NCI-H128 (cell line): ENCODE results near the gene PSMD4.
"Not testable (repeated sequence)": the region's sequence is repeated elsewhere in the genome, so short reads cannot be mapped to it uniquely, and the experiment has no call there.

Experiments used
- DNase-seq: peaks from one replicate; lab custom pipeline; 2025; ENCODE audit not compliant: unreplicated experiment; lab: John Stamatoyannopoulos, UW

PSMD4 gene

DNA sequence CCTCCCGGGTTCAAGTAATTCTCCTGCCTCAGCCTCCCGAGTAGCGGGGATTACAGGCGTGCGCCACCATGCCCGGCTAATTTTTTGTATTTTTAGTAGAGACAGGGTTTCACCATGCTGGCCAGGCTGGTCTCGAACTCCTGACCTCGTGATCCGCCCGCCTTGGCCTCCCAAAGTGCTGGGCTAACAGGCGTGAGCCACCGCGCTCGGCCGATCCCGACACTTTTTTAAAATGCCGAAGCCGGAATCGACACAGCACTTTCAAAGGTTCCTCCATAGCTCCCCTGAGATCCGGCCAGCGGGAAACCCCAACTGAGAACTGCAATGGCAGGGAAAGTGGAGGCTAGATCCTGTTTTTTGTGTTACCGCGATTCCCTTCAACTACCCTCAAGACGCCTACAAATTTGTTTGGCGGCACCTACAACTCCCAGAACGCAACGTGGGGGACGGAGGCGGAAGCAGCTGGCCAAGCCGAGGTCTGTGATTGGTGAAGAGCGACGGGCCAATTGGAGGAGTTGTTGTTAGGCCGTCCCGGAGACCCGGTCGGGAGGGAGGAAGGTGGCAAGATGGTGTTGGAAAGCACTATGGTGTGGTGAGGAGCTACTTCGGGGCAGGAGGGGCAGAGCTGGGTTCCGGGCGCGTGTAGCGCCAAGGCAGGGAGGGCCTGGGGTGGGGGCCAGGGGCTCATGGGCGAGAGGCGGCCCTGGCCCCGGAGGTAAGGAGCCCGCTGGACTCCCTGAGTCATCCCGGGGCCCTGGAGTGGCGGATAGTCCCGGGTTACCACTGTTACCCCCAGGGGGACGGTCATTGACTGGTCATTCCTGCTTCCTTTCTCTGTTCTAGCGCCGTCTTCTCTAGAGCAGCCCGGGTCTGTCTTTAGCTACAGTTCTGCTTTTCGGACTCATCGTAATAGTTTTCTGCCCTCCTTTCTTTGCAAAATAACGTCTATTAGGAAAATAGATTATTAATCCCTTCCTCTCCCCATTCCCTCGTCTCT lies at the start of gene PSMD4:
TSS of gene PSMD4 (plus strand) at position 518 of the 997 bp plus-strand sequence. CDS start at position 567, 49 bp downstream.
- DNase-seq, result peak; percentile 93

- not testable (repeated sequence) for DNase-seq
These were observed 49.1 kb upstream of the PSMD4 start for GRCh38 chr1:151205381-151205965.

- no peak for DNase-seq
These were observed 43.7 kb upstream of the PSMD4 start for GRCh38 chr1:151210830-151211229.

GRCh38 chr1:151211972-151212705 lies 42.4 kb upstream of the PSMD4 start:
- DNase-seq, result no peak

DNA sequence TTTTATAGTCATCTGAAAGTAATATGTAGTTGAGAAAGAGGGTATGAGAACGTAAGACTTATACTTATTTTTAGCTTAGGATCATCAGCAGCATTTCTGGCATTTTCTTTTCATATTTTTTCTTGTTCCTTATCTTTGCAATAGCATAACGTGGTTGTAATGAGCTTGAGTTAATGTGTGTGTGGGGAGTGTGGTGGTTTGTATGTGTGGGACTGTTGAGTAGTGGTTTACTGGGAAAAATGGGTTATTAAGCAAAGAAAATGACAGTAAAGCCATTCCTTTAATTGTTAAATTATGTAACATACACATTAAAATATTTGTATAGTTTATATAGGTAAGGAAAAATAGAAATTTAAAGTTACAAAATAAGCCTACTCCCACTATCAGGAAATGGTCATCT lies 41.0 kb upstream of the PSMD4 start:
- DNase-seq, result no peak

- DNase-seq, result no peak
These were observed 32.9 kb upstream of the PSMD4 start for GRCh38 chr1:151221616-151222015.

DNA sequence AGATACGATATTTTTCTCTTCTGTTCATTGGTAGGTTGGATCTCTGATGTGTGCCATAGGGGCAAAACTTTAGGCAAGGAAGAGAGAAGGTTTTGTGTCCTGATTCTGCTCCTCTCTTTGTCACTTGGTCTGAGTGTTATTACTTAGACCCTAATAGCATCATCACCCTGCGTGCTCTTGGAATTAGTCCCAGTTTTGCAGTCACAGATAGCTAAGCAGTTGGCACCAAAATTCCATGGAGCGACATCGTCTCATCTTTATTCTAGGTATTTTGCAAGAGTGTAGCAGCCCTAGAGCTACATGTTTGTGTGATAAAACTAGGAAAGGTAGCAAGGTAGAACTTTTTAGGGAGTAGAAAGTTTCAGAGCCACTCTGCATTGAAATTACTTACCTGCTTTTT lies 32.4 kb upstream of the PSMD4 start:
- DNase-seq, result no peak

- DNase-seq, result no peak
These were observed 19.3 kb upstream of the PSMD4 start for GRCh38 chr1:151235235-151235634.

GRCh38 chr1:151237678-151238466 lies 16.7 kb upstream of the PSMD4 start:
- DNase-seq, result no peak

GRCh38 chr1:151238467-151238739 lies 16.1 kb upstream of the PSMD4 start:
- no peak for DNase-seq

GRCh38 chr1:151242442-151242841 lies 12.1 kb upstream of the PSMD4 start:
- no peak for DNase-seq

DNA sequence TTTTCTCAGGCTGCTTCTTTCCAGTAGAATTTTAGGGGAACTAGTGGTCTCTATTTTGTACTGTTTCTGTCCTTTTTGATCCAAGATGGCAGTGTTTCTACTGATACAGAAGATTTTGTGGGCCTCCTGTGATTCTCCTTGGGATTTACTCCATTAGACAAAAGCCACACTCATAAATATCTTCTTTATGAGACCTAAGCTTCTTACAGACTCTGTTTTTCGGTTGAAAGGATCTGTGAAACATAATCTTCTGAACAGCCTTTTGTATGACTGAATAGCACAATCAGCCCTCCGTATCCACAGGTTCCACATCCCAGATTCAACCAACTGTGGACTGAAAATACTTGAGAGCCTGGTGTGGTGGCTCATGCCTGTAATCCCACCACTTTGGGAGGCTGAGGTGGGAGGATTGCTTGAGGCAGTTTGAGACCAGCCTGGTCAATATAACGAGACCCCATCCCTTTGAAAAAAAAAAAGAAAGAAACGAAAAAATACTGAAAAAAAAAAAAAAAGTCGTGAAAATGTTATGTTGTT lies 10.8 kb upstream of the PSMD4 start:
- DNase-seq, result no peak

- DNase-seq, result no peak
These were observed 7.7 kb upstream of the PSMD4 start for GRCh38 chr1:151246786-151247185.

- DNase-seq, result peak; percentile 53
These were observed 2.7 kb upstream of the PSMD4 start for GRCh38 chr1:151251656-151252470.

DNA sequence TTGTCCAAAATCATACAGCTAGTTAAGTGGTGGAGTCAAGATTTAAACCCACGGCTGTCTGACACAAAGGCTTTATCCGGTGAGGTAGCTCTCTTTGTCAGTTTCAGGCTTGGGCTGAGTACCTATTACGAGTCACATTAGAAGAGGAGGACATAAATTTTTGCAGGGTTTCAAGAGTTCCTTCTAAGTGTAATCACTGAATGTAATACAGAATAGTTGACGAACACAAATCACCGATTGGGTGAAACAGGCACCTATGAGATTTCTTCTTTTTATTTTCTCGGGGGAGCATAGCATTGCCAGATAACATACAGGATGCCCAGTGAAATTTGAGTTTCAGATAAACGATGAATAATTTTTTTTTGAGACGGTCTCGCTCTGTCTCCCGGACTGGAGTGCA lies 847 bp downstream of the PSMD4 start:
- DNase-seq, result no peak

GRCh38 chr1:151259351-151259750 lies 4.8 kb downstream of the PSMD4 start:
- no peak for DNase-seq

GRCh38 chr1:151265446-151266236 lies 11.1 kb downstream of the PSMD4 start:
- DNase-seq, result no peak

DNA sequence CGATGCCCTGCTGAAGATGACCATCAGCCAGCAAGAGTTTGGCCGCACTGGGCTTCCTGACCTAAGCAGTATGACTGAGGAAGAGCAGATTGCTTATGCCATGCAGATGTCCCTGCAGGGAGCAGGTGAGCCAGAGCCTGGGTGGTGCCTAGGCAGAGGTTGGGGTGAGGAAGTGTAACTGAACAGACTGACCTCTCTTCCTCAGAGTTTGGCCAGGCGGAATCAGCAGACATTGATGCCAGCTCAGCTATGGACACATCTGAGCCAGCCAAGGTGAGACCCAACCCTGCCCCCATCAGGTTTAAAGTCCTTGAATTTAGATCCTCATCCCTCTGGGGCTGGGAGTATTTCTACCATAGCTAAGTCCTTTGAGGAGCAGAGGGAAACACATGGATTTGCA lies 11.8 kb downstream of the PSMD4 start:
- no peak for DNase-seq

DNA sequence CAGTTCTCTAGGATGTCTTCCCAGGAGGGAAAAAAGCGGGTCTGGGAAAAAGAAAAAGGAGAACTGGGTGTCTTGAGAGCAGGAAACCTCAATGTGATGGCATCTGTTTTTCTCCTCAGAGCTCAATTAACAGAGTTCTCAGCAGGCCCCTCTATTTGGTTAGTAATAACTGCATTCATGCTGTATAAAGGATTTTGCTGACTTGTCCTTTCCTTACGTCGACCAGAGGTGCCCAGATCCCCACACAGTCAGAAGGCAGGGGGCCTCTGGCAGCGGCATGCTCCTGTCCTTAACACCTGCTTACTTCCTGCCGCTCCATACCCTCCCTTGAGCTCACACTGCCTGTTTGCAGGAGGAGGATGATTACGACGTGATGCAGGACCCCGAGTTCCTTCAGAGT lies 12.3 kb downstream of the PSMD4 start:
- DNase-seq, result no peak
